Activated CD4-positive, alpha-beta T cell treated with anti-CD3 and anti-CD28 coated beads for 4 hours (primary cell): ENCODE data around the gene GPRC5B.

Experiments used
- DNase-seq, 2 donors: peaks; one replicate each; pipeline ENCODE4 v3.0.0-alpha.2; 2020

GPRC5B gene

GRCh38 chr16:19884611-19885450 lies at the start of gene GPRC5B:
Gene GPRC5B, minus strand, starts transcription at chr16:19884848. Its CDS starts 12,003 bp downstream, at chr16:19872845.
- peak; percentile 36 to 47 for DNase-seq

GRCh38 chr16:19933740-19934139 lies 49.1 kb upstream of the GPRC5B start:
- DNase-seq = no peak

GRCh38 chr16:19929062-19929511 lies 44.4 kb upstream of the GPRC5B start:
- DNase-seq = no peak

GRCh38 chr16:19928432-19928831 lies 43.8 kb upstream of the GPRC5B start:
- no peak for DNase-seq

GRCh38 chr16:19926449-19927390 lies 42.1 kb upstream of the GPRC5B start:
- DNase-seq = no peak

- no peak for DNase-seq
These were observed 38.7 kb upstream of the GPRC5B start for GRCh38 chr16:19923396-19923795.

GRCh38 chr16:19919142-19919541 lies 34.5 kb upstream of the GPRC5B start:
- DNase-seq = no peak

- no peak for DNase-seq
These were observed 31.4 kb upstream of the GPRC5B start for GRCh38 chr16:19916064-19916463.

GRCh38 chr16:19914877-19915276 lies 30.2 kb upstream of the GPRC5B start:
- DNase-seq = no peak

GRCh38 chr16:19913340-19913645 lies 28.6 kb upstream of the GPRC5B start:
- DNase-seq = no peak

GRCh38 chr16:19912455-19913339 lies 28.0 kb upstream of the GPRC5B start:
- no peak for DNase-seq

GRCh38 chr16:19911747-19912454 lies 27.3 kb upstream of the GPRC5B start:
- no peak for DNase-seq

GRCh38 chr16:19911204-19911603 lies 26.6 kb upstream of the GPRC5B start:
- no peak for DNase-seq

GRCh38 chr16:19909750-19910322 lies 25.2 kb upstream of the GPRC5B start:
- DNase-seq = no peak

GRCh38 chr16:19908921-19909320 lies 24.3 kb upstream of the GPRC5B start:
- no peak for DNase-seq

GRCh38 chr16:19907161-19907992 lies 22.7 kb upstream of the GPRC5B start:
- DNase-seq = peak; percentile 54 to 69

- no peak for DNase-seq
These were observed 16.5 kb upstream of the GPRC5B start for GRCh38 chr16:19901164-19901563.

GRCh38 chr16:19899605-19899955 lies 14.9 kb upstream of the GPRC5B start:
- no peak for DNase-seq

GRCh38 chr16:19898924-19899604 lies 14.4 kb upstream of the GPRC5B start:
- peak in 1 of 2 donors; percentile 39 for DNase-seq

GRCh38 chr16:19898166-19898565 lies 13.5 kb upstream of the GPRC5B start:
- no peak for DNase-seq
